HepG2 (cell line): ENCODE measurements around the gene TLE7.
A peak's percentile ranks its signal among the peaks of the same experiment; 100 is the strongest.

Experiments used
- EP300 ChIP-seq, 3 experiments: sonication (generic) in 1 of 3; formaldehyde crosslinking in 1 of 3; IDR thresholded peaks; 2 replicates each; pipeline versions ENCODE4 v1.5.1 to v1.6.1; 2011 to 2020; ENCODE audit warnings: low read depth in 2 of 3, low read length in 2 of 3, borderline replicate concordance in 1 of 3, improper control_type of control experiment in 1 of 3, mild to moderate bottlenecking in 1 of 3, missing genetic modification reagents in 1 of 3, moderate library complexity in 1 of 3
- ESRRA ChIP-seq: sonication (generic); formaldehyde crosslinking; IDR thresholded peaks from 2 replicates; pipeline ENCODE4 v1.5.1; 2020; ENCODE audit warnings: mild to moderate bottlenecking, low read depth, missing genetic modification reagents
- EZH2 ChIP-seq: conservative IDR thresholded peaks from 2 replicates; pipeline ENCODE4 v1.6.1; 2012; ENCODE audit warnings: mild to moderate bottlenecking, low read depth, low read length, moderate library complexity
- JUNB ChIP-seq: sonication (generic); formaldehyde crosslinking; IDR thresholded peaks from 2 replicates; pipeline ENCODE4 v1.8.0; 2022; ENCODE audit warnings: missing genetic modification reagents, mild to moderate bottlenecking, borderline replicate concordance
- MEIS1 ChIP-seq: sonication (generic); formaldehyde crosslinking; IDR thresholded peaks from 2 replicates; pipeline ENCODE4 v1.9.0; 2021; ENCODE audit warnings: mild to moderate bottlenecking, missing genetic modification reagents, moderate library complexity, borderline replicate concordance
- POLR2AphosphoS5 ChIP-seq: IDR thresholded peaks from 2 replicates; pipeline ENCODE4 v1.6.1; 2012; ENCODE audit warnings: low read depth, low read length
- ZNF138 ChIP-seq: sonication (generic); formaldehyde crosslinking; IDR thresholded peaks from 2 replicates; pipeline ENCODE4 v1.5.0; 2020; ENCODE audit warnings: mild to moderate bottlenecking, low read depth, missing genetic modification reagents
- ZNF598 ChIP-seq: sonication (generic); formaldehyde crosslinking; IDR thresholded peaks from 2 replicates; pipeline ENCODE4 v1.5.1; 2020; ENCODE audit warnings: mild to moderate bottlenecking, missing genetic modification reagents, borderline replicate concordance
- TF ChIP-seq, protein P1 (sequence below): sonication (generic); formaldehyde crosslinking; IDR thresholded peaks from 2 replicates; pipeline ENCODE4 v1.5.0; 2020; ENCODE audit warnings: missing genetic modification reagents, mild to moderate bottlenecking, borderline replicate concordance
- TF ChIP-seq, protein P2 (sequence below): sonication (generic); formaldehyde crosslinking; conservative IDR thresholded peaks from 2 replicates; pipeline ENCODE4 v1.8.0; 2022; ENCODE audit warnings: mild to moderate bottlenecking, moderate library complexity, missing genetic modification reagents
- TF ChIP-seq, protein P3 (sequence below): sonication (generic); formaldehyde crosslinking; IDR thresholded peaks from 2 replicates; pipeline ENCODE4 v1.5.0; 2020; ENCODE audit warnings: mild to moderate bottlenecking, missing genetic modification reagents, moderate library complexity

DNA sequence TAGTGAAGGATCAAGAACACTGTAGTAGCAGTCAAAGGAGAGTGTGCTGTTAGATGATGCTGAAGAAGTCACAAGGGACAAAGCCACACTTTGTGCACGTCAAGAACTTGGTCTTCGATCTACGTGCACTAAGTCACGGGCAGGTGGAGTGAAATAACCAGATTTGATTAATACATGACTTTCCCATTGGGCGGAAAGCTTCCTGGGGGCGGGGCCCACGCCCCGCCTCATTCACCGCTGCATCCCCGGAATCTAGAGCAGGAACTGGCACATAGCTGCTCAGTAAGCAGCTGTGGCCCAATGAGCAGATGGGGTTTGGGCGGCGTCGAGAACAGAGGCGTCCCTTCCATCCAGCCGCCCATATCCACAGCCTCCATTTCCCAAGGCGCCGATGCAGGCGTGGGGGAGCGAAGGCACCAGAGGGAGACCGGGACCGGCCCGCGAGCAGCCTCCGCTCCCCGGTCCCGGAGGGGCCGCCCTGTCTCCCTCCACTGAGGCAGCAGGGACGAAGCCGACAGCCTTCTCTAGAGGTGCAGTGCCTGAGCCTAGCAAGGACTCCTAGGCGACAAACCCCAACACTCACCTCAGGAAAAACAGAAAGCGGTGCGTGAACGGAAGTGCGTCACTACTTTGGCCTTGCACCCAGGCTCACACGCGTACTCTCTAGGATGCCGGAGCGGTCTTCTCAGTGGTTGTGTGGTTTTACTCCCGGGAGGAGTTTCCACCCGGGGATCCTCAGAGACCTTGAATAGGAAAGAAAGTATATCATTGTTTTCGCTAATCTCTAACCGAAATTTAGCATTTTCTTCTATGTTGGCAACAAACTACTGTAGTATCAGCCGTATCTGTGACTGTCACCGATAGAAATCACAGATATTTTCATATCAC, 42.4 kb upstream of the TLE7 start:
- TF ChIP-seq ZNF138 (CRISPR knock-in tag), result no peak
- TF ChIP-seq ESRRA, result no peak
- peak; percentile 87 for TF ChIP-seq POLR2AphosphoS5
- TF ChIP-seq ZNF598 (CRISPR knock-in tag), result peak; percentile 78; the same call in 1 of the 2 replicates
- no peak for TF ChIP-seq EP300 (IDR thresholded peaks at IDR 0.05; ENCODE audit: low read depth in 2 of 2, low read length in 2 of 2)
- TF ChIP-seq EP300 (CRISPR knock-in tag; IDR thresholded peaks at IDR 0.05; ENCODE audit: borderline replicate concordance), result no peak
- TF ChIP-seq, protein P1, sequence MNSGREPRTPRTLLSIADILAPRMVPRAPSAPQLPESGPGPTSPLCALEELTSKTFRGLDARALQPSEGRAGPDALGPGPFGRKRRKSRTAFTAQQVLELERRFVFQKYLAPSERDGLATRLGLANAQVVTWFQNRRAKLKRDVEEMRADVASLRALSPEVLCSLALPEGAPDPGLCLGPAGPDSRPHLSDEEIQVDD (CRISPR knock-in tag), result peak; percentile 80; the same call in 1 of the 2 replicates
- peak; percentile 57; the same call in 1 of the 2 replicates for TF ChIP-seq MEIS1 (CRISPR knock-in tag)
- TF ChIP-seq EZH2, result no peak
- no peak for TF ChIP-seq JUNB
- TF ChIP-seq, protein P2, sequence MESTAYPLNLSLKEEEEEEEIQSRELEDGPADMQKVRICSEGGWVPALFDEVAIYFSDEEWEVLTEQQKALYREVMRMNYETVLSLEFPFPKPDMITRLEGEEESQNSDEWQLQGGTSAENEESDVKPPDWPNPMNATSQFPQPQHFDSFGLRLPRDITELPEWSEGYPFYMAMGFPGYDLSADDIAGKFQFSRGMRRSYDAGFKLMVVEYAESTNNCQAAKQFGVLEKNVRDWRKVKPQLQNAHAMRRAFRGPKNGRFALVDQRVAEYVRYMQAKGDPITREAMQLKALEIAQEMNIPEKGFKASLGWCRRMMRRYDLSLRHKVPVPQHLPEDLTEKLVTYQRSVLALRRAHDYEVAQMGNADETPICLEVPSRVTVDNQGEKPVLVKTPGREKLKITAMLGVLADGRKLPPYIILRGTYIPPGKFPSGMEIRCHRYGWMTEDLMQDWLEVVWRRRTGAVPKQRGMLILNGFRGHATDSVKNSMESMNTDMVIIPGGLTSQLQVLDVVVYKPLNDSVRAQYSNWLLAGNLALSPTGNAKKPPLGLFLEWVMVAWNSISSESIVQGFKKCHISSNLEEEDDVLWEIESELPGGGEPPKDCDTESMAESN (CRISPR knock-in tag), result peak; percentile 87
- TF ChIP-seq, protein P3, sequence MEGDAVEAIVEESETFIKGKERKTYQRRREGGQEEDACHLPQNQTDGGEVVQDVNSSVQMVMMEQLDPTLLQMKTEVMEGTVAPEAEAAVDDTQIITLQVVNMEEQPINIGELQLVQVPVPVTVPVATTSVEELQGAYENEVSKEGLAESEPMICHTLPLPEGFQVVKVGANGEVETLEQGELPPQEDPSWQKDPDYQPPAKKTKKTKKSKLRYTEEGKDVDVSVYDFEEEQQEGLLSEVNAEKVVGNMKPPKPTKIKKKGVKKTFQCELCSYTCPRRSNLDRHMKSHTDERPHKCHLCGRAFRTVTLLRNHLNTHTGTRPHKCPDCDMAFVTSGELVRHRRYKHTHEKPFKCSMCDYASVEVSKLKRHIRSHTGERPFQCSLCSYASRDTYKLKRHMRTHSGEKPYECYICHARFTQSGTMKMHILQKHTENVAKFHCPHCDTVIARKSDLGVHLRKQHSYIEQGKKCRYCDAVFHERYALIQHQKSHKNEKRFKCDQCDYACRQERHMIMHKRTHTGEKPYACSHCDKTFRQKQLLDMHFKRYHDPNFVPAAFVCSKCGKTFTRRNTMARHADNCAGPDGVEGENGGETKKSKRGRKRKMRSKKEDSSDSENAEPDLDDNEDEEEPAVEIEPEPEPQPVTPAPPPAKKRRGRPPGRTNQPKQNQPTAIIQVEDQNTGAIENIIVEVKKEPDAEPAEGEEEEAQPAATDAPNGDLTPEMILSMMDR (CRISPR knock-in tag), result no peak; the same call in 1 of the 2 replicates
